Activated CD4-positive, alpha-beta T cell treated with anti-CD3 and anti-CD28 coated beads for 36 hours (primary cell): ENCODE data around the gene SLC26A1. TPM values are rescaled to one million over a fixed set of nuclear protein-coding genes. Genes with fewer than 3 reads are reported as not detected.

ENCODE experiments used
- ATAC-seq: fragments of 200-7000 bp; cut with Tn5 transposase; one replicate; pipeline ENCODE4 v1.10.0; 2021; ENCODE audit warnings: mild to moderate bottlenecking, moderate library complexity
- CTCF ChIA-PET: fragments of 350-600 bp; sonication (Branson Sonifier 250); formaldehyde crosslinking; loops from one replicate; lab custom pipeline; 2021; ENCODE audit warnings: antibody characterized with exemption; lab: Charles Lee
- POLR2A ChIA-PET: fragments of 350-600 bp; sonication (Branson Sonifier 250); formaldehyde crosslinking; loops from one replicate; lab custom pipeline; 2021; ENCODE audit warnings: antibody characterized with exemption, inconsistent platforms; lab: Charles Lee
- DNase-seq: peaks from one replicate; pipeline ENCODE4 v3.0.0-alpha.2; 2020
- H3K27ac Mint-ChIP-seq: one replicate; pipeline ENCODE4 v1.8.0; 2021; ENCODE audit warnings: mixed read lengths
- H3K27me3 Mint-ChIP-seq: one replicate; pipeline ENCODE4 v1.8.0; 2021; ENCODE audit warnings: mixed read lengths
- H3K36me3 Mint-ChIP-seq: one replicate; pipeline ENCODE4 v1.8.0; 2021; ENCODE audit warnings: low read depth, mixed read lengths
- H3K4me1 Mint-ChIP-seq: one replicate; pipeline ENCODE4 v1.8.0; 2021; ENCODE audit warnings: mixed read lengths
- H3K4me3 Mint-ChIP-seq: one replicate; pipeline ENCODE4 v1.8.0; 2021; ENCODE audit warnings: mild to moderate bottlenecking, moderate library complexity, mixed read lengths
- H3K9me3 Mint-ChIP-seq: one replicate; pipeline ENCODE4 v1.8.0; 2021; ENCODE audit warnings: low read depth, mixed read lengths
- intact Hi-C, 2 experiments: fragments of 100-400 bp; cut with DNase I in 1 of 2; cut with micrococcal nuclease in 1 of 2; formaldehyde crosslinking; loops; one replicate each; pipeline versions ENCODE4 v1.14.2 to v1.15.1; 2022 to 2024; cut with DNase I, micrococcal nuclease
- total RNA-seq, 2 experiments: library from RNA; stranded (reverse); gene quantifications; one replicate each; pipeline ENCODE4 v1.2.3, GENCODE V29; 2021

Gene SLC26A1
- total RNA-seq, 2 experiments from 2014 or later: 0.21 to 0.43 TPM

DNA sequence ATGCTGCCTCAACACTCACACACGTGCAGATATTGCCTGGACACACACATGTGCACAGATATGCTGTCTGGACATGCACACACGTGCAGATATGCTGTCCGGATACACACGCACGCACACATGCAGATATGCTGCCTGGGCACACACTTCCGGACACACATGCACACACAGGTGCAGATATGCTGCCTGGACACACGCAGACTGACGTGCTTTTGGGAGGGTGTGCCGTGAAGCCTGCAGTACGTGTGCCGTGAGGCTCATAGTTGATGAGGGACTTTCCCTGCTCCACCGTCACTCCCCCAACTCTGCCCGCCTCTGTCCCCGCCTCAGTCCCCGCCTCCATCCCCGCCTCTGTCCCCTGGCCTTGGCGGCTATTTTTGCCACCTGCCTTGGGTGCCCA lies 32.9 kb upstream of the SLC26A1 start:
- no peak overlapping the region for H3K4me3 Mint-ChIP-seq
- H3K27me3 Mint-ChIP-seq: no peaks in the 10 kb centered on the region
- H3K27ac Mint-ChIP-seq: no peak overlapping the region
- no peaks in the 10 kb centered on the region for H3K9me3 Mint-ChIP-seq
- CTCF ChIA-PET: no interaction called here
- intact Hi-C loops: loop anchor here in 1 of 2 experiments (1.0 kb wide), 1 partner anchor 14 kb away; no protein-coding TSS in a partner anchor
- H3K36me3 Mint-ChIP-seq: peaks cover 11% of the 10 kb centered on the region
- POLR2A ChIA-PET: no interaction called here
- DNase-seq (peak; percentile 79), ATAC-seq (peak; percentile 95)
- H3K4me1 Mint-ChIP-seq: peaks cover 5% of the 10 kb centered on the region

- intact Hi-C loops: no loop called here
- ChIA-PET CTCF (no interaction called here), POLR2A (no interaction called here)
- H3K27me3 Mint-ChIP-seq: no peaks in the 10 kb centered on the region
- no peak overlapping the region for H3K27ac Mint-ChIP-seq
- H3K9me3 Mint-ChIP-seq: no peaks in the 10 kb centered on the region
- H3K4me3 Mint-ChIP-seq: no peak overlapping the region
- peaks cover 5% of the 10 kb centered on the region for H3K4me1 Mint-ChIP-seq
- H3K36me3 Mint-ChIP-seq: peaks cover 11% of the 10 kb centered on the region
- ATAC-seq (no peak), DNase-seq (no peak)
Observed at GRCh38 chr4:1024882-1025545, 31.8 kb upstream of the SLC26A1 start.

DNA sequence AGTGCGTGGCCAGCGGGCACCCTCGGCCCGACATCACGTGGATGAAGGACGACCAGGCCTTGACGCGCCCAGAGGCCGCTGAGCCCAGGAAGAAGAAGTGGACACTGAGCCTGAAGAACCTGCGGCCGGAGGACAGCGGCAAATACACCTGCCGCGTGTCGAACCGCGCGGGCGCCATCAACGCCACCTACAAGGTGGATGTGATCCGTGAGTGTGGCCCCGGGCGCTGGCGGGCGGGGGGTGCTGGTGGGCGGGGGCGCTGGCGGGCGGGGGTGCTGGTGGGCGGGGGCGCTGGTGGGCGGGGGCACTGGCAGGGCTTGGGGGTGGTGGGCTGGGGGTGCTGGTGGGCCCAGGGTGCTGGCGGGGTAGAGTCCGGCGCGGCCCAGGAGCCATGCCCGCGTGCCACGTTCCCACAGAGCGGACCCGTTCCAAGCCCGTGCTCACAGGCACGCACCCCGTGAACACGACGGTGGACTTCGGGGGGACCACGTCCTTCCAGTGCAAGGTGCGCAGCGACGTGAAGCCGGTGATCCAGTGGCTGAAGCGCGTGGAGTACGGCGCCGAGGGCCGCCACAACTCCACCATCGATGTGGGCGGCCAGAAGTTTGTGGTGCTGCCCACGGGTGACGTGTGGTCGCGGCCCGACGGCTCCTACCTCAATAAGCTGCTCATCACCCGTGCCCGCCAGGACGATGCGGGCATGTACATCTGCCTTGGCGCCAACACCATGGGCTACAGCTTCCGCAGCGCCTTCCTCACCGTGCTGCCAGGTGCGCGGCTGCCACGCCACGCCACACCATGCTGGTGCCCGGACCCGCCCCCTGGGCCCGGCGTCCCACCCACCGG lies 30.9 kb upstream of the SLC26A1 start:
- Mint-ChIP-seq H3K4me1 (peaks cover 5% of the 10 kb centered on the region), H3K9me3 (no peaks in the 10 kb centered on the region), H3K27me3 (no peaks in the 10 kb centered on the region), H3K4me3 (no peak overlapping the region), H3K36me3 (peaks cover 11% of the 10 kb centered on the region), H3K27ac (no peak overlapping the region)
- intact Hi-C loops: no loop called here
- POLR2A ChIA-PET: no interaction called here
- CTCF ChIA-PET: no interaction called here
- ATAC-seq (no peak), DNase-seq (no peak)

DNA sequence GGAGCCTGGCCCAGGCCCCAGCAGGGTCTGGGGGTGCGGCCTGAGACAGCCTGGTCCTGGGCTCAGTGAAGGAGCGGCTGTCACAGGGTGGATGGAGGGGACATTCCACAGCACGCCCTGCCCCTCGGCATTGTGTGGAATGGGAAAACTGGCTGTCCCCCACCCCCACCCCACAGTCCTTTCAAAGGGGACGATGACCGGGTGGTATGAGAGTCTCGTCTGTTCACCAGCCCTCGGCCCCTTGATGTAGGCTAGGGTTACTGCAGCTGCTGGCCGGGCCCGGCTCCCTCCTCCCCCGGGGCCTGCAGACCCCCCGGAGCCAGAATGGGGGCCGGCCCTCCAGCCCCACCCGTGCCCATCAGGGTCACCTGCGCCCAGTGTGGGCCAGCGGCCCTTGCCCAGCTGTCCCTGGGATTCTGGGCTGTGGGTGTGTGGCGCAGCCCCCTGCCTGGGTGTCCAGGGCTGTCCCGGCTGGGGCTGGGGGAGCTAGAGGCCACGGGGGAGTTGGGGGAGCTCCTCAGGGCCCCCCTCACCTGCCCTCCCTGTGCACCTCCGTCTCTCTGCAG lies 30.0 kb upstream of the SLC26A1 start:
- Mint-ChIP-seq H3K36me3 (peaks cover 11% of the 10 kb centered on the region), H3K27me3 (no peaks in the 10 kb centered on the region), H3K9me3 (no peaks in the 10 kb centered on the region), H3K4me3 (no peak overlapping the region), H3K4me1 (peaks cover 5% of the 10 kb centered on the region), H3K27ac (no peak overlapping the region)
- DNase-seq: no peak
- CTCF ChIA-PET: no interaction called here
- POLR2A ChIA-PET: no interaction called here
- intact Hi-C loops: no loop called here
- no peak for ATAC-seq

GRCh38 chr4:1022739-1023066 lies 29.5 kb upstream of the SLC26A1 start:
- Mint-ChIP-seq H3K9me3 (no peaks in the 10 kb centered on the region), H3K27ac (no peak overlapping the region), H3K4me3 (no peak overlapping the region), H3K36me3 (peaks cover 11% of the 10 kb centered on the region), H3K27me3 (no peaks in the 10 kb centered on the region), H3K4me1 (peaks cover 5% of the 10 kb centered on the region)
- CTCF ChIA-PET: no interaction called here
- POLR2A ChIA-PET: no interaction called here
- ATAC-seq (no peak), DNase-seq (no peak)
- intact Hi-C loops: no loop called here

GRCh38 chr4:1022051-1022738 lies 29.0 kb upstream of the SLC26A1 start:
- Mint-ChIP-seq H3K4me1 (peaks cover 5% of the 10 kb centered on the region), H3K4me3 (no peak overlapping the region), H3K36me3 (peaks cover 11% of the 10 kb centered on the region), H3K9me3 (no peaks in the 10 kb centered on the region), H3K27ac (no peak overlapping the region), H3K27me3 (no peaks in the 10 kb centered on the region)
- ATAC-seq: no peak
- intact Hi-C loops: no loop called here
- DNase-seq: no peak
- CTCF ChIA-PET: no interaction called here
- POLR2A ChIA-PET: no interaction called here

- H3K4me3 Mint-ChIP-seq: no peak overlapping the region
- ChIA-PET CTCF (no interaction called here), POLR2A (no interaction called here)
- intact Hi-C loops: no loop called here
- no peaks in the 10 kb centered on the region for H3K27me3 Mint-ChIP-seq
- peaks cover 11% of the 10 kb centered on the region for H3K36me3 Mint-ChIP-seq
- no peaks in the 10 kb centered on the region for H3K9me3 Mint-ChIP-seq
- ATAC-seq: no peak
- no peak for DNase-seq
- H3K4me1 Mint-ChIP-seq: peaks cover 5% of the 10 kb centered on the region
- no peak overlapping the region for H3K27ac Mint-ChIP-seq
Observed at GRCh38 chr4:1021386-1022050, 28.3 kb upstream of the SLC26A1 start.

DNA sequence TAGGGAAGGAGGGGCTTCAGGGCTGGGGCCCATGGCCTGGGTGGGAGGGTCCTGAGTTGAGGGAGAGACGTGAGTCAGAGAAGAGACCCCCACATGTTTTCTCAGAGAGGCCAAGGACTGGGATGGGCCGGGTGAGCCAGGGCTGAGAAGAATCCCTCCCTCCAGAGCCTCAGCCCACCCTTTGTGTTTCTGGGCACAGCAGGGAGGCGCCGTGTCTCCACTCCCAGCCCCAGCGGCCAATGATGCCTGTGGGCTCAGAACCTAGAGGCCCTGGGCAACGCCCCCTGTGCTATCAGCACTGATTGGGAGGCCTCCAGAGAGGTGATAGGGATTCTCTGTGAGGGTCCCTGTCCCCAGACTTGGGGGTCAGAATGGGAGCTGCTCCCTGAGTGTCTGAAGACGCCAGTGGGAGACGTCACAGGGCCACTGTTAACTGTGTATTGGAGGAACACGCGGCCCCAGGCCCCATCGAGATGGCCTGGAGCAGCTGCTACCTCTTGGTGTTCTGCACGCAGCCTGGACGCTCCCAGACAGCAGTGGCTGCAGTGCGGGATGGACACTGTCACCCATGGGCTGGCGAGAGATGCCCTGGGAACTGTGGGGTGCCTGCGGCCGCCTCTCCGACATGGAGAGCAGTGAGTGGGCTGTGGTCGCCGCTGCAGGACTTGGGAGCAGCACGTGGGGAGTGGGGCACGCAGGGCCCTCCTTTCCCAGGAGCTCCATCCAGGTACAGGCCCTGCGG lies 26.7 kb upstream of the SLC26A1 start:
- Mint-ChIP-seq H3K27me3 (no peaks in the 10 kb centered on the region), H3K27ac (no peak overlapping the region), H3K4me1 (no peaks in the 10 kb centered on the region), H3K36me3 (no peaks in the 10 kb centered on the region), H3K4me3 (no peak overlapping the region), H3K9me3 (no peaks in the 10 kb centered on the region)
- POLR2A ChIA-PET: no interaction called here
- CTCF ChIA-PET: no interaction called here
- ATAC-seq (no peak), DNase-seq (no peak)
- intact Hi-C loops: no loop called here

- CTCF ChIA-PET: no interaction called here
Observed at GRCh38 chr4:1019320-1019719, 26.1 kb upstream of the SLC26A1 start.

DNA sequence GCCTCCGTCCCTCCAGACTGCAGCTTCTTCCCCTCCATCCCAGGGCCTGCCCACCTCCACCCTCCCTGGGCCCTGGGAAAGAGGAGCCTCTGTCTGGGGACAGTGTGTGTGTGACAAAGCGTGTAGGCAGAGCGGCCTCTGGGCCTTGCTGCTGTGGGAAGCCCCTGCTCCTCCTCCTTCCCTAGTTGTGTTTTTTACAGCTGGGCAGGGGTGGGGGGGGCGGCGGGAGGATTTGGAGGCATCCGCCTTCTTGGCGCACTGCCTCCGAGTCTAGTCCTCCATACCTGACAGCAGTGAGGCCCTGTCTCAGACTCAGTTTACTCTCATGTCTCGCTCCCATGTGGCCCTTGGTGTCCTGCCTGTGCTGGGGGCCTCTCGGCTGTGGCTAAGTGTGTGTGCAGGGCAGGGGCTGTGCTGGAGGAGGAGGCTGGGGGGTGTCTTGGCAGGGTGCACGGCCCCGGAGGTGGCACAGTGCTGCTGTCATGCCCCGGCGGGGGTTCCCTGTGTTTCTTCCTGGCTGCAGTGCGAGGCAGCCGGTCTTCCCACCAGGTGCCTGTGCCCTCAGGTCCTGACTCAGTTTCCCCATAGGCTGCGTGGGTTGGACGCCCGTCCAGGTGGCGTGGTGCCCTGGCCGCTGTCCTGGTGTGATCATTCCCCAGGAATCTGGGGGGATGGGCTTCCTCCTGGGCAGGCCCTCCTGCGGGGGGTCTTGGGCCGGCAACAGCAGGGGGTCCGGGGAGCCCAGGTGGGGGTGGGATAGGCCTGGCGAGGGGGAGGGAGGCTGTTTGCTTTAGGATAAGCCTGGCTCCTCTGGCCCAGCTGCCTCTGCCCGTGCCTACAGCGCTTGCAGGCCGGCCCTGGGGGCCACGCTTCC lies 25.2 kb upstream of the SLC26A1 start:
- DNase-seq: no peak
- intact Hi-C loops: no loop called here
- H3K9me3 Mint-ChIP-seq: no peaks in the 10 kb centered on the region
- ChIA-PET CTCF (no interaction called here), POLR2A (no interaction called here)
- no peak overlapping the region for H3K27ac Mint-ChIP-seq
- H3K4me1 Mint-ChIP-seq: no peaks in the 10 kb centered on the region
- no peaks in the 10 kb centered on the region for H3K27me3 Mint-ChIP-seq
- ATAC-seq: no peak
- H3K4me3 Mint-ChIP-seq: no peak overlapping the region
- H3K36me3 Mint-ChIP-seq: no peaks in the 10 kb centered on the region

More at GRCh38 chr4:1019320-1019719, 26.1 kb upstream of the SLC26A1 start:
- Mint-ChIP-seq H3K27me3 (no peaks in the 10 kb centered on the region), H3K9me3 (no peaks in the 10 kb centered on the region), H3K4me1 (no peaks in the 10 kb centered on the region), H3K4me3 (no peak overlapping the region), H3K36me3 (no peaks in the 10 kb centered on the region), H3K27ac (no peak overlapping the region)
- POLR2A ChIA-PET: no interaction called here
- DNase-seq (no peak), ATAC-seq (no peak)
- intact Hi-C loops: no loop called here
